ENCODE data around the gene TKFC. TPM values are rescaled to one million over a fixed set of nuclear protein-coding genes. Genes with fewer than 3 reads are reported as not detected.

TKFC gene
- total RNA-seq, 1 donor from 2014 or later: 35.2 TPM

DNA sequence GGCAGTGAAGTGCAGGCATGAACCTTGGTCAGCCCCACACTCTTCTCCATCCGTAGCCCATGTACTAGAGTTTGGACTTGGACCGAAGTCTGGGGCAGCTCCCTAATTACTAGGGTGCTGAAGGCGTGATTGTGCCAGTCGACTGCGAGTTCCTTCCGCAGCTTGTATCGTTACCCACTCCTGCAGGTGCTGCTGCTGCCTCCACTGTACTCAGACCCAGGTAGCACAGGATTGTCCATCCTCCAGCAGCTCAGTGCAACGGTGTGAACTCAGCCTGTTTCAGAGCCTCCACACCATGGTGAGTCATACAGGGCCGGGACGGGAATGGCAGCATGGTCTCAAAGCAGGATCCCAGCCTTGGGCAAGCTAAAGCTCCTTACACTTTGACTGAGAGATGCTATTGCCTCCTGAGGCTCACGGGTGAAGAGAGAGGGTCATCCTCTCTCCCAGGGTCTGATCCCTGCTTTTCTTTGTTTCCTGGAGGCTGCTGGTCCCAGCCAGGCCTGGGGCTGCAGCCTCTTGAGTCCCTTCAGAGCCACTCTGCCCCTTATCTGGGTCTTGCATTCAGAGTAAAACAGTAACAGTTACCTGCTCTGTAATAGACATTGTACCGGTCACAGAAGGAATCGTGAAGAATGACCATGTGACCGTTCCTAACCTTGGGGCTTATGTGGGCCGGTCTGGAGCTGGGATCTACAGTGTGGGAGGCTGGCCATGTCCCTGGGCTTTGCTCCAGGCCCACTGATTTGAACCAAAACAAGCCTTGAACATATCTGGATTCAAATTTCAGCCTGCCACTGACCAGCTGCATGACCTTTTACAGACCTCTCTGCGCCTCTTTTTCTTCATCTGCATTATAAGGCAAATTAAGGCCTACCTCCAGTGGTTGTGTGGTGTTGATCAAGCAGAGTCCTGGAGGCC lies 1.7 kb downstream of the TKFC start:
- TF ChIP-seq, protein P1, sequence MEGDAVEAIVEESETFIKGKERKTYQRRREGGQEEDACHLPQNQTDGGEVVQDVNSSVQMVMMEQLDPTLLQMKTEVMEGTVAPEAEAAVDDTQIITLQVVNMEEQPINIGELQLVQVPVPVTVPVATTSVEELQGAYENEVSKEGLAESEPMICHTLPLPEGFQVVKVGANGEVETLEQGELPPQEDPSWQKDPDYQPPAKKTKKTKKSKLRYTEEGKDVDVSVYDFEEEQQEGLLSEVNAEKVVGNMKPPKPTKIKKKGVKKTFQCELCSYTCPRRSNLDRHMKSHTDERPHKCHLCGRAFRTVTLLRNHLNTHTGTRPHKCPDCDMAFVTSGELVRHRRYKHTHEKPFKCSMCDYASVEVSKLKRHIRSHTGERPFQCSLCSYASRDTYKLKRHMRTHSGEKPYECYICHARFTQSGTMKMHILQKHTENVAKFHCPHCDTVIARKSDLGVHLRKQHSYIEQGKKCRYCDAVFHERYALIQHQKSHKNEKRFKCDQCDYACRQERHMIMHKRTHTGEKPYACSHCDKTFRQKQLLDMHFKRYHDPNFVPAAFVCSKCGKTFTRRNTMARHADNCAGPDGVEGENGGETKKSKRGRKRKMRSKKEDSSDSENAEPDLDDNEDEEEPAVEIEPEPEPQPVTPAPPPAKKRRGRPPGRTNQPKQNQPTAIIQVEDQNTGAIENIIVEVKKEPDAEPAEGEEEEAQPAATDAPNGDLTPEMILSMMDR (IDR thresholded peaks at IDR 0.05; ENCODE audit: insufficient read depth, low read length, poor library complexity, severe bottlenecking): no peak
- Histone ChIP-seq H3K36me3 (ENCODE audit: control insufficient read depth, insufficient read depth, low read length) (no peaks in the 10 kb centered on the region), H3K27me3 (ENCODE audit: control insufficient read depth, insufficient read depth, low read length) (no peaks in the 10 kb centered on the region), H3K4me3 (ENCODE audit: low read depth, low read length) (no peak overlapping the region)
- DNase-seq (ENCODE audit: low read depth): no peak

DNA sequence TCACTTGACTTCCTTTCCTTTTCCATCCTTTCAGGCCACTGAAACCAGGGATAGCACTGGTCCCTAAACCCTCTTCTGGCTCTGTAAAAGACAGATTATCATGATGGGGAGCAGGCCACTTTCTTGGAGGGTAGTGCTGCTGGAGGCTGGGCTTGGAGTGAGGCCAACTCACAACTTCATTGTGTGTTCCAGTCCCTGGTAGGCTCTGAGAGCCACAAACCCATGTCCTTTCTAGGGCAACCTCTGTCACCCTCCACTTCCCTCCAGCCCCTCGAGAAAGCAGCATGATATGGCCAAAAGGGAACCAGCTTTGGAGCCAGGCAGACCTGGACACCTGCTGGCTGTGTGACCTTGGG lies 2.3 kb downstream of the TKFC start:
- Histone ChIP-seq H3K4me3 (ENCODE audit: low read depth, low read length) (no peak overlapping the region), H3K27me3 (ENCODE audit: control insufficient read depth, insufficient read depth, low read length) (no peaks in the 10 kb centered on the region), H3K36me3 (ENCODE audit: control insufficient read depth, insufficient read depth, low read length) (no peaks in the 10 kb centered on the region)
- DNase-seq (ENCODE audit: low read depth): no peak
- TF ChIP-seq, protein P1 (IDR thresholded peaks at IDR 0.05; ENCODE audit: insufficient read depth, low read length, poor library complexity, severe bottlenecking): no peak

DNA sequence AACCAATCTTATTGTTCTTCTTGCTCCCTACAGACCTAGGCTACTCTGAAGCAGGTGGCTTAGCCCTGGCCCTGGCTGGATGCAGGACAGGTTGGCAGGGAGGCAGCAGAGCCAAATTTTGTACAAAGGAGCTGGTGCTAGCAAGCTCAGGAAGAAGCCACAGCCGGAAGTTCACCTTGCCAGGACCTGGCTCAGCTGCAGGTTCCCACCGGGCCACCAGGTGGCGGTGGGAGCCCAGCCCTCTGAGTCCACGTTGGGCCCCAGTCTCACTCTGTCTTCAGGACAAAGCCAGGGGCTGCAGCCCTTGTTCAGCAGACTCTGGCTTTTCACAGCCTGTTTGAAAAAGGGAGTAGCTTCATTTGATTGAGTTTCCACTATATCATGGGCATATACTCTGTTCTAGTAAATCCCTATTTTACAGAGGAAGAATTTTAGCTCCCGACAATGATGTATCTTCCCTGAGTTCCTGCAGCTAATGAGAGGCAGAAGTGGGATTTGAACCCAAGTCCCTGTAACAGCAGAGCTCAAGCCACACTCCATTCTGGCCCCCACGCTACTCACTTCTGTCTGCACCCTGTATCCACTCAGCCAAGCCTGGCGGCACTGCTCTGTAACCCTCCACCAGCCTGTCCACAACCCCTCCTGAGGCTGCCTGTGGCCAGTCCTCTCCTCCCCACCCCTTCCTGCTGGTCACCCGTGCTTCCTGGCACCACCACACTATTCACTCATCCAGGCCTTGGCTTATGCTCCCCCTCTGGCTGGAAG lies 3.3 kb downstream of the TKFC start:
- Histone ChIP-seq H3K36me3 (ENCODE audit: control insufficient read depth, insufficient read depth, low read length) (no peaks in the 10 kb centered on the region), H3K27me3 (ENCODE audit: control insufficient read depth, insufficient read depth, low read length) (no peaks in the 10 kb centered on the region), H3K4me3 (ENCODE audit: low read depth, low read length) (no peak overlapping the region)
- TF ChIP-seq, protein P1 (IDR thresholded peaks at IDR 0.05; ENCODE audit: insufficient read depth, low read length, poor library complexity, severe bottlenecking): peak; percentile 98
- DNase-seq (ENCODE audit: low read depth): peak; percentile 31

- Histone ChIP-seq H3K4me3 (ENCODE audit: low read depth, low read length) (no peak overlapping the region), H3K27me3 (ENCODE audit: control insufficient read depth, insufficient read depth, low read length) (no peaks in the 10 kb centered on the region), H3K36me3 (ENCODE audit: control insufficient read depth, insufficient read depth, low read length) (no peaks in the 10 kb centered on the region)
- TF ChIP-seq, protein P1 (IDR thresholded peaks at IDR 0.05; ENCODE audit: insufficient read depth, low read length, poor library complexity, severe bottlenecking): no peak
- no peak for DNase-seq (ENCODE audit: low read depth)
These were observed 4.9 kb downstream of the TKFC start for GRCh38 chr11:61337706-61338470.

GRCh38 chr11:61338783-61339489 lies 5.9 kb downstream of the TKFC start:
- TF ChIP-seq, protein P1 (IDR thresholded peaks at IDR 0.05; ENCODE audit: insufficient read depth, low read length, poor library complexity, severe bottlenecking): no peak
- Histone ChIP-seq H3K36me3 (ENCODE audit: control insufficient read depth, insufficient read depth, low read length) (no peaks in the 10 kb centered on the region), H3K27me3 (ENCODE audit: control insufficient read depth, insufficient read depth, low read length) (no peaks in the 10 kb centered on the region), H3K4me3 (ENCODE audit: low read depth, low read length) (no peak overlapping the region)
- no peak for DNase-seq (ENCODE audit: low read depth)
